Natural killer cell (primary cell): ENCODE results near the gene DLG5. TPM values are rescaled to one million over a fixed set of nuclear protein-coding genes. Genes with fewer than 3 reads are reported as not detected.

Experiments used
- ATAC-seq, 3 donors: fragments of 150-1000 bp in 2 of 3; fragments of 200-7000 bp in 1 of 3; cut with Tn5 transposase; 1 replicate in 1 of 3; 2 replicates in 2 of 3; pipeline ENCODE4 v1.10.0; 2021; ENCODE audit warnings: mild to moderate bottlenecking in 2 of 3, moderate library complexity in 2 of 3
- DNase-seq, 2 donors: peaks; one replicate each; pipeline versions ENCODE4 v3.0.0 to v3.0.0-alpha.2; 2013 to 2021; ENCODE audit warnings: mixed read lengths in 1 of 2
- H3K27ac ChIP-seq: one replicate; pipeline ENCODE4 v1.5.1; 2013; ENCODE audit warnings: mild to moderate bottlenecking, low read length
- H3K27me3 ChIP-seq: one replicate; pipeline ENCODE4 v1.6.1; 2013; ENCODE audit warnings: low read length; ENCODE audit not compliant: control insufficient read depth, insufficient read depth
- H3K36me3 ChIP-seq: one replicate; pipeline ENCODE4 v1.6.1; 2013; ENCODE audit warnings: low read length; ENCODE audit not compliant: control insufficient read depth, insufficient read depth
- H3K4me1 ChIP-seq: one replicate; pipeline ENCODE4 v1.6.1; 2013; ENCODE audit warnings: low read length; ENCODE audit not compliant: control insufficient read depth, insufficient read depth
- H3K4me3 ChIP-seq: one replicate; pipeline ENCODE4 v1.5.1; 2013; ENCODE audit warnings: low read length
- H3K9me3 ChIP-seq: one replicate; pipeline ENCODE4 v1.6.1; 2013; ENCODE audit warnings: low read length; ENCODE audit not compliant: control insufficient read depth, insufficient read depth
- H3K27ac Mint-ChIP-seq, 2 donors: one replicate each; pipeline ENCODE4 v1.8.0; 2022; ENCODE audit warnings: mild to moderate bottlenecking in 2 of 2, mixed read lengths in 2 of 2, moderate library complexity in 1 of 2
- H3K27me3 Mint-ChIP-seq, 2 donors: one replicate each; pipeline ENCODE4 v1.8.0; 2022; ENCODE audit warnings: low read depth in 2 of 2, mixed read lengths in 2 of 2
- H3K36me3 Mint-ChIP-seq: one replicate; pipeline ENCODE4 v1.8.0; 2022; ENCODE audit warnings: mixed read lengths
- H3K4me1 Mint-ChIP-seq, 2 donors: one replicate each; pipeline ENCODE4 v1.8.0; 2022; ENCODE audit warnings: mixed read lengths in 2 of 2
- H3K4me3 Mint-ChIP-seq: one replicate; pipeline ENCODE4 v1.8.0; 2022; ENCODE audit warnings: mild to moderate bottlenecking, moderate library complexity, mixed read lengths
- H3K9me3 Mint-ChIP-seq, 2 donors: one replicate each; pipeline ENCODE4 v1.8.0; 2022; ENCODE audit warnings: mixed read lengths in 2 of 2
- WGBS: methylation state at CpG from one replicate; pipeline ENCODE4 v1.1.7; 2013; ENCODE audit warnings: missing lambda C conversion rate; ENCODE audit not compliant: insufficient coverage; 5-methylcytosine and 5-hydroxymethylcytosine counted together
- intact Hi-C: fragments of 100-400 bp; cut with micrococcal nuclease; formaldehyde crosslinking; loops from one replicate; pipeline ENCODE4 v1.14.2; 2022
- total RNA-seq, 4 donors: library from RNA; stranded (reverse); fragments of 120-200 nt in 1 of 4; gene quantifications; one replicate each; pipeline versions ENCODE4 v1.2.3 to v1.2.4, GENCODE V29; 2013 to 2022
- TF ChIP-seq, protein P1 (sequence below): fragments of 200-600 bp; IDR thresholded peaks from one replicate; pipeline ENCODE4 v1.8.0; 2022; ENCODE audit warnings: antibody characterized with exemption

DLG5 gene
- total RNA-seq, 3 donors from 2014 or later (not counting 1 experiment from before 2014, with no cell fraction given), result 52.8 to 75.0 (median 52.9) TPM

DNA sequence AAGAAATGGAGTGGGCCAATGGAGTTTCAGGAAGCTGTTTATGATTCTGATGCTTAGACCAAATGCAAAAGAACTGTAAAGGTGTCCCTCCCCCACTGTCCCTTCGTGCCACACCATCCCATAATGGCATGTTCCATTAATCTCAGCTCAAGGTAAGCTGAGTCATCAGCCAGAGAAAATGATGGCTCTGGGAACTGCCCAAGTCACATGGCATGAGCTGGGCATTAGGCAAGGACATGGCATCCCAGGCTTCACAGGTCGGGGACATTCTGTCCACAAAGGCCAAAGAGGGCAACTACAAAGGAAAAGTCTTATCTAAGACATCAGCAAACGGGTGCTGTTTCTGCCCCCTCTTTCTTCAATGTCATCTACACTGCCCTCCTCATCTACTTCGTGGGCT is 44.9 kb downstream of the DLG5 start:
- H3K4me1 Mint-ChIP-seq, result peaks cover 44 to 59% of the 10 kb centered on the region in 2 donors

GRCh38 chr10:77881222-77881621 is 45.3 kb downstream of the DLG5 start:
- intact Hi-C loops, result no loop called here
- peaks cover 44 to 56% of the 10 kb centered on the region in 2 donors for H3K4me1 Mint-ChIP-seq
- no peaks in the 10 kb centered on the region for H3K9me3 Mint-ChIP-seq
- no peak overlapping the region for H3K4me3 Mint-ChIP-seq
- Histone ChIP-seq H3K36me3 (no peaks in the 10 kb centered on the region), H3K9me3 (no peaks in the 10 kb centered on the region), H3K27ac (no peak overlapping the region), H3K4me1 (peaks cover 38% of the 10 kb centered on the region), H3K27me3 (no peaks in the 10 kb centered on the region), H3K4me3 (no peak overlapping the region)
- H3K36me3 Mint-ChIP-seq, result no peaks in the 10 kb centered on the region
- no peak overlapping the region for H3K27ac Mint-ChIP-seq
- no peaks in the 10 kb centered on the region for H3K27me3 Mint-ChIP-seq
- 91% methylated on average over 3 of the region's 3 CpGs for WGBS
- ATAC-seq (no peak), DNase-seq (no peak)
- TF ChIP-seq, protein P1, sequence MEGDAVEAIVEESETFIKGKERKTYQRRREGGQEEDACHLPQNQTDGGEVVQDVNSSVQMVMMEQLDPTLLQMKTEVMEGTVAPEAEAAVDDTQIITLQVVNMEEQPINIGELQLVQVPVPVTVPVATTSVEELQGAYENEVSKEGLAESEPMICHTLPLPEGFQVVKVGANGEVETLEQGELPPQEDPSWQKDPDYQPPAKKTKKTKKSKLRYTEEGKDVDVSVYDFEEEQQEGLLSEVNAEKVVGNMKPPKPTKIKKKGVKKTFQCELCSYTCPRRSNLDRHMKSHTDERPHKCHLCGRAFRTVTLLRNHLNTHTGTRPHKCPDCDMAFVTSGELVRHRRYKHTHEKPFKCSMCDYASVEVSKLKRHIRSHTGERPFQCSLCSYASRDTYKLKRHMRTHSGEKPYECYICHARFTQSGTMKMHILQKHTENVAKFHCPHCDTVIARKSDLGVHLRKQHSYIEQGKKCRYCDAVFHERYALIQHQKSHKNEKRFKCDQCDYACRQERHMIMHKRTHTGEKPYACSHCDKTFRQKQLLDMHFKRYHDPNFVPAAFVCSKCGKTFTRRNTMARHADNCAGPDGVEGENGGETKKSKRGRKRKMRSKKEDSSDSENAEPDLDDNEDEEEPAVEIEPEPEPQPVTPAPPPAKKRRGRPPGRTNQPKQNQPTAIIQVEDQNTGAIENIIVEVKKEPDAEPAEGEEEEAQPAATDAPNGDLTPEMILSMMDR, result no peak

More for the DNA sequence above, 44.9 kb downstream of the DLG5 start:
- H3K9me3 Mint-ChIP-seq, result no peaks in the 10 kb centered on the region
- intact Hi-C loops, result no loop called here
- DNase-seq (no peak), ATAC-seq (no peak)
- no peaks in the 10 kb centered on the region for H3K36me3 ChIP-seq
- no peak overlapping the region for H3K27ac Mint-ChIP-seq
- H3K4me3 ChIP-seq, result no peak overlapping the region
- no peaks in the 10 kb centered on the region for H3K27me3 Mint-ChIP-seq
- TF ChIP-seq, protein P1, result no peak
- H3K36me3 Mint-ChIP-seq, result no peaks in the 10 kb centered on the region
- H3K27ac ChIP-seq, result no peak overlapping the region
- H3K9me3 ChIP-seq, result no peaks in the 10 kb centered on the region
- H3K27me3 ChIP-seq, result no peaks in the 10 kb centered on the region
- 84% methylated on average over 4 of the region's 4 CpGs for WGBS
- no peak overlapping the region for H3K4me3 Mint-ChIP-seq
- peaks cover 35% of the 10 kb centered on the region for H3K4me1 ChIP-seq

DNA sequence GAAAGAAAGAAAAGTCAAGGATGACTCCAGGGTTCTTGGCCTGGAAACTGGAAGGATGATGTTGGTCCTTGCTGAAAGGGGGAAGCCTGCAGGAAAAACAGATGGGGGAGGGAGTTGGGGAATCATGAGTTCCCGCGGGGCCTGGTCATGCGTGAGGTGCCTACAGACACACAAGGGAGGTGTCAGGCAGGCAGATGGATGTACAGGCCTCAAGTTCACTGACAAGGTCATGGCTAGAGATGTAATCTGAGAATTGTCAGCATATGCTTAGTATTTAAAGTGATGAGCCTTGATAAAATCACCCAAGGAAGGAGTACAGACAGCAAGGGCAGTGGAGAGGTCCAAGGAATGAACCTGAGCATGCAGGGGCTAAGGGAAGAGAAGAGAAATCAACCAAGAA is 46.8 kb downstream of the DLG5 start:
- no peak for ATAC-seq
- H3K27ac ChIP-seq, result no peak overlapping the region
- Mint-ChIP-seq H3K27ac (peak overlapping the region in 1 of 2 donors; percentile 99), H3K9me3 (no peaks in the 10 kb centered on the region), H3K36me3 (no peaks in the 10 kb centered on the region), H3K4me3 (no peak overlapping the region), H3K27me3 (no peaks in the 10 kb centered on the region), H3K4me1 (peaks cover 46 to 58% of the 10 kb centered on the region in 2 donors)
- H3K4me3 ChIP-seq, result no peak overlapping the region
- TF ChIP-seq, protein P1, result no peak
- H3K27me3 ChIP-seq, result no peaks in the 10 kb centered on the region
- no peak for DNase-seq
- 95% methylated on average over 3 of the region's 3 CpGs for WGBS
- no peaks in the 10 kb centered on the region for H3K9me3 ChIP-seq
- intact Hi-C loops, result no loop called here
- H3K4me1 ChIP-seq, result peaks cover 53% of the 10 kb centered on the region
- no peaks in the 10 kb centered on the region for H3K36me3 ChIP-seq

DNA sequence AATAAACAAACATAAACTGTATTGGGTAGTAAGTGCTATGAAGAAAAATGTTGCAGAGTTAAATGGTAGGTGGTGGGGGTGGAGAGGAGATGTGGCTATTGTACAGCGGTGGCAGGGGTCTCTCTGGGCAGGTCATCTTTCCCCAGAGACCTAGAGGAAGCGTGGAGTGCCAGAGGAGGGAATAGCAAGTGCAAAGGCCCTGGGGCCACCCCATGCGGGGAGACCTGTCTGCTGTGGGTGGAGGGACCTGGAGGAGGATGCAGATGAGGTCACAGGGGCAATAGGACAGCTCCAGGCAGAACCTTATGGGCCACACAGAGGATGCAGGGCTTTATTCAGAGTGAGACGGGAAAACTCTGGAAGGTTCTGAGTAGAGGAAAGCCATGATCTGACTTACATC is 47.5 kb downstream of the DLG5 start:
- WGBS, result 83% methylated on average over 4 of the region's 4 CpGs
- intact Hi-C loops, result no loop called here
- no peaks in the 10 kb centered on the region for H3K9me3 ChIP-seq
- H3K36me3 Mint-ChIP-seq, result no peaks in the 10 kb centered on the region
- peak overlapping the region; percentile 92 for H3K27ac ChIP-seq
- DNase-seq, result no peak
- H3K9me3 Mint-ChIP-seq, result no peaks in the 10 kb centered on the region
- TF ChIP-seq, protein P1, result no peak
- H3K4me1 Mint-ChIP-seq, result peaks cover 53 to 64% of the 10 kb centered on the region in 2 donors
- H3K27me3 Mint-ChIP-seq, result no peaks in the 10 kb centered on the region
- peaks cover 60% of the 10 kb centered on the region for H3K4me1 ChIP-seq
- H3K4me3 Mint-ChIP-seq, result peak overlapping the region; percentile 74
- peak overlapping the region; percentile 98 to 99 for H3K27ac Mint-ChIP-seq
- H3K27me3 ChIP-seq, result no peaks in the 10 kb centered on the region
- H3K36me3 ChIP-seq, result no peaks in the 10 kb centered on the region
- no peak for ATAC-seq
- H3K4me3 ChIP-seq, result no peak overlapping the region
